Measurements from ENCODE around the gene SNCAIP. TPM values are rescaled to one million over a fixed set of nuclear protein-coding genes. Genes with fewer than 3 reads are reported as not detected.

SNCAIP gene
- total RNA-seq, 5 donors from 2014 or later (not counting 1 experiment from before 2014, with no cell fraction given) = not detected

GRCh38 chr5:122362361-122362760, 50.3 kb downstream of the SNCAIP start:
- Histone ChIP-seq H3K27ac (ENCODE audit: low read length) (no peak overlapping the region), H3K9me3 (no peaks in the 10 kb centered on the region), H3K27me3 (replicated peaks in 1 of 2; ENCODE audit: control insufficient read depth in 2 of 2, extremely low read depth in 1 of 2, insufficient read depth in 2 of 2, low read length in 1 of 2) (no peaks in the 10 kb centered on the region), H3K36me3 (ENCODE audit: control insufficient read depth in 2 of 2, extremely low read depth in 1 of 2, insufficient read depth in 1 of 2, low read length in 1 of 2) (no peaks in the 10 kb centered on the region), H3K4me3 (ENCODE audit: control insufficient read depth in 1 of 2, extremely low read depth in 1 of 2, low read length in 1 of 2) (no peak overlapping the region), H3K4me1 (ENCODE audit: control insufficient read depth in 1 of 2, extremely low read depth in 1 of 2, insufficient read depth in 2 of 2, low read length in 2 of 2) (no peaks in the 10 kb centered on the region)
- 69% methylated on average over 2 of the region's 4 CpGs for WGBS (ENCODE audit: insufficient coverage)
- ChIA-PET POLR2A (interaction anchor here in 1 of 2 donors (0.7 kb wide), 1 partner anchor 58 kb away, joined by 9 read pairs; no protein-coding TSS in a partner anchor), CTCF (no interaction called here)
- Mint-ChIP-seq H3K27ac (no peak overlapping the region), H3K4me3 (no peak overlapping the region), H3K9me3 (peaks cover 0 to 4% (median 0%) of the 10 kb centered on the region in 3 donors), H3K27me3 (peaks cover 0 to 3% of the 10 kb centered on the region in 2 donors), H3K4me1 (no peaks in the 10 kb centered on the region), H3K36me3 (no peaks in the 10 kb centered on the region)
- ATAC-seq (replicated peaks in 1 of 4) (no peak), DNase-seq (no peak)

- ATAC-seq (replicated peaks in 1 of 4) (no peak), DNase-seq (no peak)
- Mint-ChIP-seq H3K4me1 (no peaks in the 10 kb centered on the region), H3K27me3 (peaks cover 0 to 3% of the 10 kb centered on the region in 2 donors), H3K4me3 (no peak overlapping the region), H3K9me3 (peaks cover 0 to 4% (median 0%) of the 10 kb centered on the region in 3 donors), H3K27ac (no peak overlapping the region), H3K36me3 (no peaks in the 10 kb centered on the region)
- ChIA-PET POLR2A (no interaction called here), CTCF (no interaction called here)
- Histone ChIP-seq H3K4me1 (ENCODE audit: control insufficient read depth in 1 of 2, extremely low read depth in 1 of 2, insufficient read depth in 2 of 2, low read length in 2 of 2) (no peaks in the 10 kb centered on the region), H3K4me3 (ENCODE audit: control insufficient read depth in 1 of 2, extremely low read depth in 1 of 2, low read length in 1 of 2) (no peak overlapping the region), H3K27ac (ENCODE audit: low read length) (no peak overlapping the region), H3K9me3 (no peaks in the 10 kb centered on the region), H3K36me3 (ENCODE audit: control insufficient read depth in 2 of 2, extremely low read depth in 1 of 2, insufficient read depth in 1 of 2, low read length in 1 of 2) (no peaks in the 10 kb centered on the region), H3K27me3 (replicated peaks in 1 of 2; ENCODE audit: control insufficient read depth in 2 of 2, extremely low read depth in 1 of 2, insufficient read depth in 2 of 2, low read length in 1 of 2) (no peaks in the 10 kb centered on the region)
- no CpG with 5 or more reads among the region's 1 CpG for WGBS (ENCODE audit: insufficient coverage)
These were observed 51.6 kb downstream of the SNCAIP start for GRCh38 chr5:122363623-122364022.

- no peak overlapping the region for H3K27ac Mint-ChIP-seq
These were observed 54.5 kb downstream of the SNCAIP start for GRCh38 chr5:122366501-122366900.

DNA sequence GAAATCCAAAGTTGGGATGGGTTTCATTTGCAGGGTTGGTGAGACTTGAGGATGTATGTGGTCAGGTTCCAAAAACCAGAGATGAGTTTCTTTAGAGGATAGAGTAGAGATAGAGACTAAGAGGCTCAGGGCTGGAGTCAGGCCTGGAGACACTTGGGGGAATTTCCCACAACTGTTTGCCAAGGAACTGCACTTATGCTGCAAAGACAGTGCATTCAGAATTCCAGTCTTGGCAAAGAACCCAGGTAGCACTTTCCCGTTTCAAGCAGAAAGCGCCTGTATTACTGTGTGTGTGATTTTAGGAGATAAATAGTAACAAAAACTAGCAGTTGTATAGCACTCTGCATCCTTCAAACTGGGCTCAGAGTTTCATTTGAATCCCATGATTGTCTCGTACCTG, 55.4 kb downstream of the SNCAIP start:
- ATAC-seq (replicated peaks in 1 of 4) = no peak
- WGBS (ENCODE audit: insufficient coverage) = 80% methylated on average over 2 of the region's 3 CpGs
- Mint-ChIP-seq H3K27ac (no peak overlapping the region), H3K9me3 (peaks cover 0 to 4% (median 0%) of the 10 kb centered on the region in 3 donors), H3K27me3 (peaks cover 0 to 3% of the 10 kb centered on the region in 2 donors), H3K4me1 (no peaks in the 10 kb centered on the region), H3K36me3 (no peaks in the 10 kb centered on the region), H3K4me3 (no peak overlapping the region)
- DNase-seq = no peak
- no peak overlapping the region for H3K27ac ChIP-seq (ENCODE audit: low read length)
- CTCF ChIA-PET = no interaction called here
- no peaks in the 10 kb centered on the region for H3K9me3 ChIP-seq
- POLR2A ChIA-PET = no interaction called here
- H3K4me1 ChIP-seq (ENCODE audit: control insufficient read depth in 1 of 2, extremely low read depth in 1 of 2, insufficient read depth in 2 of 2, low read length in 2 of 2) = no peaks in the 10 kb centered on the region
- H3K27me3 ChIP-seq (replicated peaks in 1 of 2; ENCODE audit: control insufficient read depth in 2 of 2, extremely low read depth in 1 of 2, insufficient read depth in 2 of 2, low read length in 1 of 2) = no peaks in the 10 kb centered on the region
- no peaks in the 10 kb centered on the region for H3K36me3 ChIP-seq (ENCODE audit: control insufficient read depth in 2 of 2, extremely low read depth in 1 of 2, insufficient read depth in 1 of 2, low read length in 1 of 2)
- H3K4me3 ChIP-seq (ENCODE audit: control insufficient read depth in 1 of 2, extremely low read depth in 1 of 2, low read length in 1 of 2) = no peak overlapping the region

More at GRCh38 chr5:122366501-122366900, 54.5 kb downstream of the SNCAIP start:
- Histone ChIP-seq H3K27me3 (replicated peaks in 1 of 2; ENCODE audit: control insufficient read depth in 2 of 2, extremely low read depth in 1 of 2, insufficient read depth in 2 of 2, low read length in 1 of 2) (no peaks in the 10 kb centered on the region), H3K4me3 (ENCODE audit: control insufficient read depth in 1 of 2, extremely low read depth in 1 of 2, low read length in 1 of 2) (no peak overlapping the region), H3K27ac (ENCODE audit: low read length) (no peak overlapping the region), H3K9me3 (no peaks in the 10 kb centered on the region), H3K4me1 (ENCODE audit: control insufficient read depth in 1 of 2, extremely low read depth in 1 of 2, insufficient read depth in 2 of 2, low read length in 2 of 2) (no peaks in the 10 kb centered on the region), H3K36me3 (ENCODE audit: control insufficient read depth in 2 of 2, extremely low read depth in 1 of 2, insufficient read depth in 1 of 2, low read length in 1 of 2) (no peaks in the 10 kb centered on the region)
- H3K4me3 Mint-ChIP-seq = no peak overlapping the region
- H3K27me3 Mint-ChIP-seq = peaks cover 0 to 3% of the 10 kb centered on the region in 2 donors
- DNase-seq = no peak
- peaks cover 0 to 4% (median 0%) of the 10 kb centered on the region in 3 donors for H3K9me3 Mint-ChIP-seq
- CTCF ChIA-PET = no interaction called here
- POLR2A ChIA-PET = no interaction called here
- ATAC-seq (replicated peaks in 1 of 4) = no peak
- H3K4me1 Mint-ChIP-seq = no peaks in the 10 kb centered on the region
- WGBS (ENCODE audit: insufficient coverage) = 80% methylated on average over 2 of the region's 3 CpGs
- no peaks in the 10 kb centered on the region for H3K36me3 Mint-ChIP-seq

GRCh38 chr5:122368510-122369251, 56.6 kb downstream of the SNCAIP start:
- Mint-ChIP-seq H3K4me3 (no peak overlapping the region), H3K27me3 (peaks cover 0 to 3% of the 10 kb centered on the region in 2 donors), H3K4me1 (no peaks in the 10 kb centered on the region), H3K36me3 (no peaks in the 10 kb centered on the region), H3K27ac (no peak overlapping the region), H3K9me3 (peaks cover 0 to 4% (median 0%) of the 10 kb centered on the region in 3 donors)
- no peaks in the 10 kb centered on the region for H3K36me3 ChIP-seq (ENCODE audit: control insufficient read depth in 2 of 2, extremely low read depth in 1 of 2, insufficient read depth in 1 of 2, low read length in 1 of 2)
- POLR2A ChIA-PET = no interaction called here
- 86% methylated on average over 4 of the region's 5 CpGs for WGBS (ENCODE audit: insufficient coverage)
- DNase-seq = no peak
- no peaks in the 10 kb centered on the region for H3K27me3 ChIP-seq (replicated peaks in 1 of 2; ENCODE audit: control insufficient read depth in 2 of 2, extremely low read depth in 1 of 2, insufficient read depth in 2 of 2, low read length in 1 of 2)
- no peak overlapping the region for H3K4me3 ChIP-seq (ENCODE audit: control insufficient read depth in 1 of 2, extremely low read depth in 1 of 2, low read length in 1 of 2)
- no peak overlapping the region for H3K27ac ChIP-seq (ENCODE audit: low read length)
- no peaks in the 10 kb centered on the region for H3K4me1 ChIP-seq (ENCODE audit: control insufficient read depth in 1 of 2, extremely low read depth in 1 of 2, insufficient read depth in 2 of 2, low read length in 2 of 2)
- CTCF ChIA-PET = no interaction called here
- ATAC-seq (replicated peaks in 1 of 4) = no peak
- H3K9me3 ChIP-seq = no peaks in the 10 kb centered on the region

- ChIA-PET CTCF (no interaction called here), POLR2A (no interaction called here)
- Histone ChIP-seq H3K4me1 (ENCODE audit: control insufficient read depth in 1 of 2, extremely low read depth in 1 of 2, insufficient read depth in 2 of 2, low read length in 2 of 2) (no peaks in the 10 kb centered on the region), H3K9me3 (no peaks in the 10 kb centered on the region), H3K36me3 (ENCODE audit: control insufficient read depth in 2 of 2, extremely low read depth in 1 of 2, insufficient read depth in 1 of 2, low read length in 1 of 2) (no peaks in the 10 kb centered on the region), H3K27ac (ENCODE audit: low read length) (no peak overlapping the region), H3K4me3 (ENCODE audit: control insufficient read depth in 1 of 2, extremely low read depth in 1 of 2, low read length in 1 of 2) (no peak overlapping the region), H3K27me3 (replicated peaks in 1 of 2; ENCODE audit: control insufficient read depth in 2 of 2, extremely low read depth in 1 of 2, insufficient read depth in 2 of 2, low read length in 1 of 2) (no peaks in the 10 kb centered on the region)
- WGBS (ENCODE audit: insufficient coverage) = no CpG with 5 or more reads among the region's 4 CpGs
- H3K4me3 Mint-ChIP-seq = no peak overlapping the region
- peaks cover 0 to 4% (median 0%) of the 10 kb centered on the region in 3 donors for H3K9me3 Mint-ChIP-seq
- ATAC-seq (replicated peaks in 1 of 4) = no peak
- H3K4me1 Mint-ChIP-seq = no peaks in the 10 kb centered on the region
- no peak overlapping the region for H3K27ac Mint-ChIP-seq
- H3K36me3 Mint-ChIP-seq = no peaks in the 10 kb centered on the region
- no peak for DNase-seq
- H3K27me3 Mint-ChIP-seq = peaks cover 0 to 3% of the 10 kb centered on the region in 2 donors
These were observed 57.3 kb downstream of the SNCAIP start for GRCh38 chr5:122369253-122369815.

All from T-cell (primary cell).